ENCODE measurements around the gene CSNK1G2. TPM values are rescaled to one million over a fixed set of nuclear protein-coding genes. Genes with fewer than 3 reads are reported as not detected.

Gene CSNK1G2
- total and polyA plus RNA-seq, 2 experiments from 2014 or later = 39.6 to 147 TPM

GRCh38 chr19:1949304-1950101, 8.5 kb downstream of the CSNK1G2 start:
- Mint-ChIP-seq H3K27me3 (ENCODE audit: insufficient read depth, low read depth, poor library complexity) (peaks cover 11% of the 10 kb centered on the region), H3K36me3 (ENCODE audit: low read depth) (peaks cover 13% of the 10 kb centered on the region; the same call in 2 of the 3 replicates), H3K27ac (no peak overlapping the region), H3K4me3 (no peak overlapping the region; the same call in 2 of the 3 replicates), H3K4me1 (peaks cover 6% of the 10 kb centered on the region), H3K9me3 (no peaks in the 10 kb centered on the region)
- Histone ChIP-seq H3K4me1 (ENCODE audit: insufficient read depth) (no peaks in the 10 kb centered on the region), H3F3A (replicated peaks; ENCODE audit: low read depth) (peaks cover 3% of the 10 kb centered on the region; the same call in 1 of the 2 replicates), H3K4me3 (no peak overlapping the region), H3K79me2 (replicated peaks; ENCODE audit: insufficient read depth) (peaks cover 100% of the 10 kb centered on the region), H3K27ac (ENCODE audit: low read depth) (no peak overlapping the region), H4K20me1 (replicated peaks; ENCODE audit: insufficient read depth) (peaks cover 35% of the 10 kb centered on the region), H3K36me3 (ENCODE audit: insufficient read depth) (peaks cover 4% of the 10 kb centered on the region; the same call in 1 of the 2 replicates), H2AFZ (no peak overlapping the region), H3K27me3 (ENCODE audit: insufficient read depth) (no peaks in the 10 kb centered on the region), H3K4me2 (no peak overlapping the region), H3K9me2 (ENCODE audit: insufficient read depth) (no peaks in the 10 kb centered on the region)
- DNase-seq (ENCODE audit: low spot score) (no peak), ATAC-seq (no peak)
- no peak for TF ChIP-seq CREB1 (CRISPR knock-in tag; IDR thresholded peaks at IDR 0.05; ENCODE audit: low read depth)

GRCh38 chr19:1950640-1951039, 9.7 kb downstream of the CSNK1G2 start:
- Mint-ChIP-seq H3K4me3 (no peak overlapping the region; the same call in 2 of the 3 replicates), H3K4me1 (peaks cover 6% of the 10 kb centered on the region), H3K9me3 (no peaks in the 10 kb centered on the region), H3K27ac (no peak overlapping the region), H3K36me3 (ENCODE audit: low read depth) (peaks cover 13% of the 10 kb centered on the region; the same call in 2 of the 3 replicates), H3K27me3 (ENCODE audit: insufficient read depth, low read depth, poor library complexity) (peaks cover 11% of the 10 kb centered on the region)
- H3K27ac ChIP-seq (ENCODE audit: low read depth) = no peak overlapping the region
- peaks cover 100% of the 10 kb centered on the region for H3K79me2 ChIP-seq (replicated peaks; ENCODE audit: insufficient read depth)
- peaks cover 3% of the 10 kb centered on the region; the same call in 1 of the 2 replicates for H3F3A ChIP-seq (replicated peaks; ENCODE audit: low read depth)
- ATAC-seq = no peak
- H3K27me3 ChIP-seq (ENCODE audit: insufficient read depth) = no peaks in the 10 kb centered on the region
- peaks cover 4% of the 10 kb centered on the region; the same call in 1 of the 2 replicates for H3K36me3 ChIP-seq (ENCODE audit: insufficient read depth)
- no peak overlapping the region for H3K4me2 ChIP-seq
- peaks cover 36% of the 10 kb centered on the region for H4K20me1 ChIP-seq (replicated peaks; ENCODE audit: insufficient read depth)
- H3K4me3 ChIP-seq = no peak overlapping the region
- no peak for DNase-seq (ENCODE audit: low spot score)
- no peaks in the 10 kb centered on the region for H3K4me1 ChIP-seq (ENCODE audit: insufficient read depth)
- no peak overlapping the region for H2AFZ ChIP-seq
- H3K9me2 ChIP-seq (ENCODE audit: insufficient read depth) = no peaks in the 10 kb centered on the region
- TF ChIP-seq CREB1 (CRISPR knock-in tag; IDR thresholded peaks at IDR 0.05; ENCODE audit: low read depth) (no peak), ZNF331 (CRISPR knock-in tag; IDR thresholded peaks at IDR 0.05; ENCODE audit: low read depth) (no peak), REST (IDR thresholded peaks at IDR 0.05; ENCODE audit: unreplicated experiment) (no peak), POLR2AphosphoS5 (IDR thresholded peaks at IDR 0.05; ENCODE audit: low read depth) (no peak), ZNF462 (CRISPR knock-in tag; IDR thresholded peaks at IDR 0.05) (no peak), JUNB (IDR thresholded peaks at IDR 0.05; ENCODE audit: unreplicated experiment) (no peak), NANOG (IDR thresholded peaks at IDR 0.05; ENCODE audit: borderline replicate concordance) (no peak), CTCF (conservative IDR thresholded peaks at IDR 0.05; ENCODE audit: low read depth in 2 of 2) (no peak), EZH2phosphoT487 (IDR thresholded peaks at IDR 0.05; ENCODE audit: unreplicated experiment) (no peak)

Data from GM23338 (cell line).